RPMI7951 (cell line): ENCODE data around the gene ITK. TPM values are rescaled to one million over a fixed set of nuclear protein-coding genes. Genes with fewer than 3 reads are reported as not detected.

Experiments used
- total RNA-seq: library from RNA; depleted of rRNA; stranded (reverse); fragments of >200 nt; shearing (Covaris generic); gene quantifications from 2 replicates; pipeline ENCODE4 v1.2.3, GENCODE V29; 2014; rRNA removed

ITK gene
- total RNA-seq, 1 experiment from 2014 or later, result not detected

Other genes with a start within 250 kb of the ITK start
- gene TIMD4, start 217.6 kb upstream of the ITK start, total RNA-seq, result not detected in 2 replicates
- not detected in 2 replicates for gene HAVCR1, start 121.7 kb upstream of the ITK start, total RNA-seq
- gene HAVCR2, start 71.8 kb upstream of the ITK start, total RNA-seq, result 0.84 and 2.0 TPM in 2 replicates
- 17.8 and 20.9 TPM in 2 replicates for gene MED7, start 38.0 kb upstream of the ITK start, total RNA-seq
- not detected in 2 replicates for gene GARIN3, start 14.6 kb upstream of the ITK start, total RNA-seq
- 0.10 and 0.36 TPM in 2 replicates for gene CYFIP2, start 85.3 kb downstream of the ITK start, total RNA-seq